Karpas-422 (cell line): Measurements from ENCODE around the gene SH3PXD2B. TPM values are rescaled to one million over a fixed set of nuclear protein-coding genes. Genes with fewer than 3 reads are reported as not detected.
A peak's percentile ranks its signal among the peaks of the same experiment; 100 is the strongest.

Source experiments
- DNase-seq: peaks from one replicate; pipeline ENCODE4 v3.0.0-alpha.2; 2015
- H2AFZ ChIP-seq: fragments of 200-600 bp; sonication (generic); 2 replicates; pipeline ENCODE4 v1.6.1; 2014; ENCODE audit warnings: antibody characterized with exemption, low read length, mixed read lengths
- H3K27ac ChIP-seq: fragments of 200-600 bp; sonication (generic); 2 replicates; pipeline ENCODE4 v1.5.1; 2014; ENCODE audit warnings: mild to moderate bottlenecking, low read length, moderate library complexity
- H3K27me3 ChIP-seq: fragments of 200-600 bp; sonication (generic); 2 replicates; pipeline ENCODE4 v1.6.1; 2014; ENCODE audit warnings: low read length, mixed read lengths
- H3K36me3 ChIP-seq: fragments of 200-600 bp; sonication (generic); 2 replicates; pipeline ENCODE4 v1.6.1; 2014; ENCODE audit warnings: low read length, mixed read lengths; ENCODE audit not compliant: insufficient read depth
- H3K4me1 ChIP-seq: fragments of 200-600 bp; sonication (generic); 2 replicates; pipeline ENCODE4 v1.6.1; 2014; ENCODE audit warnings: mild to moderate bottlenecking, low read length, mixed read lengths
- H3K4me2 ChIP-seq: fragments of 200-600 bp; sonication (generic); 2 replicates; pipeline ENCODE4 v1.6.1; 2014; ENCODE audit warnings: low read length, low read depth, mild to moderate bottlenecking; ENCODE audit not compliant: poor library complexity, severe bottlenecking
- H3K4me3 ChIP-seq: fragments of 200-600 bp; sonication (generic); 2 replicates; pipeline ENCODE4 v1.5.1; 2014; ENCODE audit warnings: mild to moderate bottlenecking, antibody characterized with exemption, low read length, mixed read lengths
- H3K79me2 ChIP-seq: fragments of 200-600 bp; sonication (generic); 2 replicates; pipeline ENCODE4 v1.6.1; 2014; ENCODE audit warnings: mild to moderate bottlenecking, low read length, mixed read lengths
- H3K9ac ChIP-seq: fragments of 200-600 bp; sonication (generic); 2 replicates; pipeline ENCODE4 v1.6.0; 2014; ENCODE audit warnings: low read length
- H3K9me2 ChIP-seq: fragments of 200-600 bp; sonication (generic), shearing (Covaris generic); replicated peaks from 2 replicates; pipeline ENCODE4 v1.6.0; 2014; ENCODE audit warnings: mild to moderate bottlenecking, low read length, moderate library complexity; ENCODE audit not compliant: insufficient read depth
- H3K9me3 ChIP-seq: fragments of 300-700, 200-600 bp; sonication (generic); 2 replicates; pipeline ENCODE4 v1.6.1; 2014; ENCODE audit warnings: low read length, mixed read lengths
- H4K20me1 ChIP-seq: fragments of 200-600 bp; sonication (generic); 2 replicates; pipeline ENCODE4 v1.6.1; 2014; ENCODE audit warnings: mild to moderate bottlenecking, antibody characterized with exemption, low read length, low read depth; ENCODE audit not compliant: insufficient read depth
- total RNA-seq: library from RNA; depleted of rRNA; stranded (reverse); fragments of >200 nt; shearing (Covaris generic); gene quantifications from 2 replicates; pipeline ENCODE4 v1.2.3, GENCODE V29; 2014; ENCODE audit warnings: low replicate concordance

Gene SH3PXD2B
- total RNA-seq, 1 experiment from 2014 or later, result 0.15 TPM

DNA sequence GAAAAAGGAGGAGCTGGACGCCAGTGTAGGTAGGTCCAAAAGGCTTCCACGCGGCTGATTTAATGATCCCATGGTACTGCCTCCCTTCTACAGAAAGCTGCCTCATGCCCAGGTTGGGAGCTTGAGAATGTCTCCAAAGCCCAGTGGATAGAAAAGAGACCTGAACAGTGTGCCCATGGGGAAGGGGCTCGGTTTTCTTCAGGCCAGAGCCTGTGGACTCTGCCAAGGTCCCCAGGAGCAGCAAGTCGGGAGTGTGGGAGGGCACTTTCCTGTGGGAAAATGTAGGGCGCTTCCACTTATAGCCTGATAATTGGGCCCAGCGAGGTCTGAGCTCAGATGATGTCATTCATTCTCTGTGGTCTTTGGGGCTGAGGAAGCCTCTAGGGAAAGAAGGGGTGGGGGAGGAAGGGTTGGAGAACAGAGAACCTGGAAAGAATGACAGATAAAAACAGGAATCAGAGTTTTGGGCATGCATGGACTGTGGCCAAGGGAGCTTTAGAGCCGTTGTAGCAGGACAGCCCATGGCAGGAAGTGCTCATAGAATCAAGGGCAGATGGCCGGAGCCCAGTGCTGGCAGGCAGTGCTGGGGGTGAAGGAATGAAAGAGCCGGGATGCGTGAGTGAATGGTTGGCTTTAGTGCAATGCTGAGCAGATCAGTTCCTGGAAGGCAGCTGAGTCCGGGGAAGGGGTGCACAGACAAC, 42.5 kb upstream of the SH3PXD2B start:
- Histone ChIP-seq H3K4me3 (no peak overlapping the region), H4K20me1 (no peaks in the 10 kb centered on the region), H3K27me3 (no peaks in the 10 kb centered on the region), H2AFZ (no peak overlapping the region), H3K9me2 (no peaks in the 10 kb centered on the region), H3K9me3 (no peaks in the 10 kb centered on the region), H3K79me2 (no peaks in the 10 kb centered on the region), H3K9ac (no peak overlapping the region), H3K36me3 (no peaks in the 10 kb centered on the region), H3K4me1 (peaks cover 5% of the 10 kb centered on the region), H3K27ac (no peak overlapping the region), H3K4me2 (no peak overlapping the region)
- no peak for DNase-seq

DNA sequence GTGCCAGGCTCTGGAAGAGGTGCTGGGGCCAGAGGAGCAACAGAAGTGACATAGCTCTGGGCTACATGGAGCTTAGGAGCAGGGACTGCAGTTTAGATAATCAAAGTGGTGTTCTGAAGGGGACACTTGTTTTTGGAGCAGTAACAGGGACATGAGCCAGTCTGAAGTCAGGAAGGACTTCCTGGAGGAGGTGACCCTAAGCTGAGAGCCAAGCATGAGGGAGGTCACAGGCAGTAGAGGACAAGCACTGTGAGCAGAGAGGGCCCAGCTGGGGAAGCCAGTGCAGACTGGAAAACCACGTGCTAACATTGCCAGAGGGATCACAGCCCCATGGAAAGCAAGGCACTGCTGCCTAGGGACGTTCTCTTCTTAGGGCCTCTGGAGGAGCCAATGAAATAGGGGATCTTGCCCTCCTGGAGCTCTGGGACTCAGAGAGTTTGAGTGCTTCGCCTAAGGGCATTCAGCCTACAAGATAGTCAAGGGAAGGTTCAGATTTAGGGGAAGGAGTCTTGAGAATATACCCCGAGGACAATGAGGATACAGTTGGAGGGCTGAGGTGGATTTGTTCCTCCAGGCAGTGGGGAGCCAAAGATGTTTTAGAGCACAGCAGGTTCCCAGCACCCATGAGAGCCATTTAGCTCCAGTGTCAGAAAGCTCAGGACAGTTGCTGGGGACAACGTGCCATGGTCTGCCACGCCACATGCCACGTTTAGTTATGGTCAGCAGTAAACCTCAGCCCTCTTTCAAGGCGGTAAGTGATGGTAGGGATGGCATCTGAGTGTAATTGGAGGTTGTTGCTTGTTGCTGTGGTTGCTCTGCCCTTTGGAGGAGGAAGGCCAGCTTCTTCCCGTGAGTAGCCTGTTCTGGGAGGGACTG, 40.5 kb upstream of the SH3PXD2B start:
- peaks cover 21% of the 10 kb centered on the region for H3K4me1 ChIP-seq
- no peak overlapping the region for H3K4me3 ChIP-seq
- no peak overlapping the region for H3K4me2 ChIP-seq
- no peak for DNase-seq
- H3K9me3 ChIP-seq, result no peaks in the 10 kb centered on the region
- no peaks in the 10 kb centered on the region for H3K9me2 ChIP-seq
- no peaks in the 10 kb centered on the region; the same call in 1 of the 2 replicates for H4K20me1 ChIP-seq
- no peaks in the 10 kb centered on the region for H3K27me3 ChIP-seq
- H3K9ac ChIP-seq, result no peak overlapping the region
- no peaks in the 10 kb centered on the region for H3K36me3 ChIP-seq
- no peak overlapping the region for H2AFZ ChIP-seq
- H3K27ac ChIP-seq, result no peak overlapping the region
- H3K79me2 ChIP-seq, result no peaks in the 10 kb centered on the region

DNA sequence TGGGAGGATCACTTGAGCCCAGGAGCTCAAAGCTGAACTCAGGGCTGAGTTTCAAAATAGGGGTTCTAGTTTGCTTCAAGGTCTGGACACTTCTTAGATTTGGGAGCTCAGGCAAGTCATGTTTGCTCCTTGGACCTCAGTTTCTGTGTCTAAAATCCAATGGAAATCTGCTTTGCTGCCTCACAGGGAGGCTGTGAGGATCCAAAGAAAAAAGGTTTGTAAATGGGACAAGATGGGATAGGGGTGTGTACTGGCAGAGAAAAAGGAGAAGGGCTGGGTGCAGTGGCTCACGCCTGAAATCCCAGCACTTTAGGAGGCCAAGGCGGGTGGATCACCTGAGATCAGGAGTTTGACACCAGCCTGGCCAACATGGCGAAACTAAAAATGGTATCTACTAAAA, 39.6 kb upstream of the SH3PXD2B start:
- H3K4me2 ChIP-seq, result no peak overlapping the region
- no peak overlapping the region for H3K4me3 ChIP-seq
- no peak overlapping the region for H3K9ac ChIP-seq
- no peaks in the 10 kb centered on the region for H3K36me3 ChIP-seq
- no peaks in the 10 kb centered on the region for H3K9me2 ChIP-seq
- no peak overlapping the region for H3K27ac ChIP-seq
- no peak overlapping the region for H2AFZ ChIP-seq
- H3K79me2 ChIP-seq, result no peaks in the 10 kb centered on the region
- no peaks in the 10 kb centered on the region for H3K9me3 ChIP-seq
- no peaks in the 10 kb centered on the region for H3K27me3 ChIP-seq
- no peak for DNase-seq
- peaks cover 21% of the 10 kb centered on the region for H3K4me1 ChIP-seq
- no peaks in the 10 kb centered on the region; the same call in 1 of the 2 replicates for H4K20me1 ChIP-seq

DNA sequence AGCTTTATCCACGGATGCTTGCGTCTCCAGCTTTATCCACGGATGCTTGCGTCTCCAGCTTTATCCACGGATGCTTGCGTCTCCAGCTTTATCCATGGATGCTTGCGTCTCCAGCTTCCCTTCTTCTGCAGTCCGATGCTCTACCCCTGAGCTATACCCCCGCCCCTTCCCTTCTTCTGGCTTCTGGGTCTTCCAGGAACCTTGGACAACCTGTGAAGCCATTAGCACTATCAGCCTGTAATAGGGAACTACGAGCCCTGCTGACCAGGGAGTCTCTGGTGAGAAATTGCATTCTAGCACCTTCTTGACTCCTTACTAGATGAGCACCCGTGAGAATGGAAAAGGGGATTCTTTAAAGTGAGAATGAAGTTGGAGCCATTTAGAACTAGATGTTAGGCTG, 39.1 kb upstream of the SH3PXD2B start:
- Histone ChIP-seq H3K27me3 (no peaks in the 10 kb centered on the region), H3K79me2 (no peaks in the 10 kb centered on the region), H3K4me1 (peaks cover 21% of the 10 kb centered on the region), H3K27ac (no peak overlapping the region), H3K9ac (no peak overlapping the region), H3K9me3 (no peaks in the 10 kb centered on the region), H2AFZ (no peak overlapping the region), H3K36me3 (no peaks in the 10 kb centered on the region), H3K4me2 (no peak overlapping the region), H4K20me1 (no peaks in the 10 kb centered on the region; the same call in 1 of the 2 replicates), H3K9me2 (no peaks in the 10 kb centered on the region), H3K4me3 (no peak overlapping the region)
- no peak for DNase-seq

DNA sequence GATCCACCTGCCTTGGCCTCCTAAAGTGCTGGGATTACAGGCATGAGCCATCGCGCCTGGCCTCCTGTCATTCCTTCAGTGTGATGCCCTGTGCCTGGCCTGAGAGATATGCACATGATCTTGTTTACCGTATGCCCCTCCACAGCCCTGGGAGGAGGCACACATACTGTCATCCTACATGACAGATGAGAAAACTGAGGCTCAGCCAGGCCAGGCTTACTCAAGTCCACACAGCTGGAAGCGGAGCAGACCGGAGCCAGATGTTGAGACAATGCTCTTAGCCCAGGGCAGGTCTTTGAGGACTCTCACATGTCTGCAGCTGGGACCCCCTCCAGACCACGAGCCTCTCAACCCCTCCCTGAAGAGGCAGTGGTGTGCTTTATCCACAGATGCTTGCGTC, 38.7 kb upstream of the SH3PXD2B start:
- Histone ChIP-seq H4K20me1 (no peaks in the 10 kb centered on the region; the same call in 1 of the 2 replicates), H3K27me3 (no peaks in the 10 kb centered on the region), H2AFZ (no peak overlapping the region), H3K79me2 (no peaks in the 10 kb centered on the region), H3K9ac (no peak overlapping the region), H3K9me2 (no peaks in the 10 kb centered on the region), H3K36me3 (no peaks in the 10 kb centered on the region), H3K27ac (no peak overlapping the region), H3K4me1 (peaks cover 21% of the 10 kb centered on the region), H3K9me3 (no peaks in the 10 kb centered on the region), H3K4me3 (no peak overlapping the region), H3K4me2 (no peak overlapping the region)
- DNase-seq, result no peak

DNA sequence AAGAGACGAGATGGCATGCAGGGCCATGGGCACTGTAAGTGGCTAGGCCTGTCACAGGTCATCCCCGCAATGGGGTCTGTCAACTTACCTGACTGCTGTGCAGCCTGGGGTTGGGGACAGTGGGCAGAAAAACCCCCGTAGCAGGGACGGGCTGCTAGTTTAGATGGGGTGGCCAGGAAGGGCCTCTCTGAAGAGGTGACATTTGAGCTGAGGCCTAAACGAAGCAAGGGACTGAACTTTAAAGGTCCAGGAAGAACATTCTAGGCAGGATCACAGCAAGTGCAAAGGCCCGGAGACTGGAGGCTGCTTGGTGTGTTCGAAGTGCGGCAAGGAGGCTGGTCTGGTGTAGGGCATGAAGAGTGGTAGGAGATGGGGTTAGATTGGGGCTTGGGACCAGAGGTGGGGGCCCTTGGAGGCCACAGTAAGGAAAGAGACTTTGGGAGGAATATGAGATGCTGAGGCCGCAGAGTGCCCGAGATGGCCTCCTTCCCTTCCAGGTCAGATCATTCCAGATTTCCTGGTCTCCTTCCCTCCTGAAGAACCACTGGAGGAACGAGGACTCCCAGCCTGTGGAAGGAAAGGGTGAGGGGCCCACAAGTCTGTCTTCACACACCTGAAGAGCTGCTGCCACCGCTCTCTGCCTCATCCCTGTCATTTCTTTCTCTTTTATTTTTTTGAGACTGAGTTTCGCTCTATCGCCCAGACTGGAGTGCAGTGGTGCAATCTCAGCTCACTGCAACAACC, 37.9 kb upstream of the SH3PXD2B start:
- Histone ChIP-seq H3K36me3 (no peaks in the 10 kb centered on the region), H3K9ac (no peak overlapping the region), H3K27me3 (no peaks in the 10 kb centered on the region), H3K4me1 (peaks cover 21% of the 10 kb centered on the region), H4K20me1 (no peaks in the 10 kb centered on the region; the same call in 1 of the 2 replicates), H3K9me3 (no peaks in the 10 kb centered on the region), H3K79me2 (no peaks in the 10 kb centered on the region), H2AFZ (no peak overlapping the region), H3K4me2 (no peak overlapping the region), H3K4me3 (no peak overlapping the region), H3K9me2 (no peaks in the 10 kb centered on the region), H3K27ac (no peak overlapping the region)
- DNase-seq, result no peak

DNA sequence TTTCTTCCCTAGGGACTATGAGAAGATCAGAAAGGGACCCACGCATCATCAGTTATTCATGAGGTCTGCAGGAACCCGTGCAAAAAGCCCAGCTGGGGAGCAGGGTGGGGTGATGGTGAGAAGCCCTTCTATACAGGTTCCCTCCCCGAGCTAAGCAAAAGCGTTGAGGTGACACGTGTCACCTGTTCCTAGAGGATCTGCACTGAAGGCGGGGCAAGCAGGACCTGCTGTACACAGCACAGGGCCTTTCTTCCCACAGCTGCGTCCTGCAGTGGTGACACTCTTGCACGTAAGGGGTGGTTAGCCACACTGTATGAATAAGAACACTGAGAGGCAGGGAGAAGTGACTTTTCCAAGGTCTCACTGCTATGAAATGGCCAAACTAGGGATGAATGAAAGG, 37.2 kb upstream of the SH3PXD2B start:
- H3K79me2 ChIP-seq, result no peaks in the 10 kb centered on the region
- no peaks in the 10 kb centered on the region for H3K36me3 ChIP-seq
- H3K9ac ChIP-seq, result no peak overlapping the region
- H3K27ac ChIP-seq, result no peak overlapping the region
- H3K27me3 ChIP-seq, result no peaks in the 10 kb centered on the region
- no peaks in the 10 kb centered on the region for H3K9me2 ChIP-seq
- H3K4me2 ChIP-seq, result peak overlapping the region; percentile 51
- H3K9me3 ChIP-seq, result no peaks in the 10 kb centered on the region
- peaks cover 21% of the 10 kb centered on the region for H3K4me1 ChIP-seq
- H3K4me3 ChIP-seq, result peak overlapping the region; percentile 26; the same call in 1 of the 2 replicates
- peak; percentile 92 for DNase-seq
- no peaks in the 10 kb centered on the region; the same call in 1 of the 2 replicates for H4K20me1 ChIP-seq
- H2AFZ ChIP-seq, result no peak overlapping the region
